K562 (cell line): Measurements from ENCODE around the gene MED28. TPM values are rescaled to one million over a fixed set of nuclear protein-coding genes. Genes with fewer than 3 reads are reported as not detected.
"Not testable (repeated sequence)": the region's sequence is repeated elsewhere in the genome, so short reads cannot be mapped to it uniquely, and the experiment has no call there.

Source experiments
- ATAC-seq: fragments of 200-7000 bp; cut with Tn5 transposase; 3 replicates; pipeline ENCODE4 v1.9.1; 2020; ENCODE audit warnings: moderate library complexity
- BruUV-seq: library from RNA; stranded (reverse); fragments of 400-500 nt; replicated peaks from 2 replicates; lab custom pipeline; 2021; lab: Mats Ljungman, UMichigan
- CTCF ChIA-PET: fragments of 300-600 bp; formaldehyde crosslinking; extraction: SDS; loops from one replicate; lab custom pipeline; 2021; ENCODE audit warnings: low intra/inter-chr PET ratio; lab: Yijun Ruan, JAX
- POLR2A ChIA-PET: fragments of 300-600, 350-650 bp; sonication (Branson Sonifier 250); formaldehyde crosslinking; extraction: SDS; loops from one replicate; lab custom pipeline; 2021; ENCODE audit warnings: antibody characterized with exemption, inconsistent platforms; lab: Yijun Ruan, JAX
- DNase-seq, 4 experiments: peaks; one replicate each; pipeline versions ENCODE4 v3.0.0 to v3.0.0-alpha.2; 2011 to 2018; ENCODE audit warnings: low spot score in 3 of 4, mixed read lengths in 3 of 4; ENCODE audit errors: extremely low read depth in 1 of 4
- FAIRE-seq: peaks from 2 replicates; lab custom pipeline; 2011; peaks lifted over from hg19 to GRCh38; lab: Jason Lieb, UNC
- H2AFZ ChIP-seq: 2 replicates; pipeline ENCODE4 v1.6.0; 2011; ENCODE audit warnings: low read depth, low read length, control low read depth, inconsistent platforms
- H3K27ac ChIP-seq: fragments of 200-600 bp; 3 replicates; pipeline ENCODE4 v1.8.0; 2011; ENCODE audit warnings: low read depth, mild to moderate bottlenecking, control low read depth, inconsistent platforms, low read length, moderate library complexity, mixed read lengths; ENCODE audit errors: extremely low read depth
- H3K27me3 ChIP-seq, 2 experiments: fragments of 300-600 bp in 1 of 2; 2 replicates in 1 of 2; 3 replicates in 1 of 2; pipeline versions ENCODE4 v1.6.0 to v1.8.0; 2011; ENCODE audit warnings: inconsistent platforms in 2 of 2, low read length in 2 of 2, mild to moderate bottlenecking in 1 of 2, mixed read lengths in 1 of 2, moderate library complexity in 1 of 2; ENCODE audit not compliant: control insufficient read depth in 2 of 2, insufficient read depth in 2 of 2
- H3K36me3 ChIP-seq: fragments of 300-600 bp; 3 replicates; pipeline ENCODE4 v1.8.0; 2011; ENCODE audit warnings: mild to moderate bottlenecking, low read length, inconsistent platforms; ENCODE audit not compliant: control insufficient read depth, insufficient read depth
- H3K4me1 ChIP-seq, 2 experiments: fragments of 200-600 bp in 1 of 2; replicated peaks in 1 of 2; 2 replicates in 1 of 2; 3 replicates in 1 of 2; pipeline versions ENCODE4 v1.5.1 to v1.8.0; 2011; ENCODE audit warnings: inconsistent platforms in 2 of 2, low read length in 2 of 2, mild to moderate bottlenecking in 1 of 2, mixed read lengths in 1 of 2, moderate library complexity in 1 of 2; ENCODE audit not compliant: control insufficient read depth in 2 of 2, insufficient read depth in 2 of 2
- H3K4me2 ChIP-seq: 2 replicates; pipeline ENCODE4 v1.6.1; 2011; ENCODE audit warnings: low read length, control low read depth, inconsistent platforms, mixed read lengths; ENCODE audit not compliant: insufficient read depth
- H3K4me3 ChIP-seq: fragments of 200-600 bp; sonication (generic), shearing (Covaris generic); 2 replicates; pipeline ENCODE4 v1.5.1; 2016; ENCODE audit warnings: control low read depth, inconsistent platforms
- H3K79me2 ChIP-seq: fragments of 200-600 bp; 3 replicates; pipeline ENCODE4 v1.8.0; 2011; ENCODE audit warnings: low read length, inconsistent platforms; ENCODE audit not compliant: control insufficient read depth, insufficient read depth
- H3K9ac ChIP-seq, 2 experiments: 2 replicates each; pipeline versions ENCODE4 v1.6.0 to v1.6.1; 2011; ENCODE audit warnings: low read depth in 2 of 2, low read length in 2 of 2, control low read depth in 1 of 2, inconsistent platforms in 1 of 2, mild to moderate bottlenecking in 1 of 2, mixed read lengths in 1 of 2; ENCODE audit not compliant: insufficient read depth in 1 of 2
- H3K9me1 ChIP-seq: one replicate; pipeline ENCODE4 v1.6.0; 2011; ENCODE audit warnings: inconsistent platforms, mild to moderate bottlenecking, low read length, moderate library complexity; ENCODE audit not compliant: control insufficient read depth, insufficient read depth
- H3K9me3 ChIP-seq: replicated peaks from 2 replicates; pipeline ENCODE4 v1.5.1; 2011; ENCODE audit warnings: low read depth, low read length, inconsistent platforms; ENCODE audit not compliant: control insufficient read depth, insufficient read depth
- H4K20me1 ChIP-seq: replicated peaks from 2 replicates; pipeline ENCODE4 v1.6.1; 2011; ENCODE audit warnings: low read length, inconsistent platforms, mixed read lengths; ENCODE audit not compliant: control insufficient read depth, insufficient read depth
- ARID4B ChIP-seq: sonication (generic); formaldehyde crosslinking; IDR thresholded peaks from 2 replicates; pipeline ENCODE4 v1.8.0; 2022; ENCODE audit warnings: mild to moderate bottlenecking, missing genetic modification reagents
- CTBP1 ChIP-seq: fragments of 450-650 bp; IDR thresholded peaks from 2 replicates; pipeline ENCODE4 v1.6.1; 2016; ENCODE audit warnings: borderline replicate concordance
- EWSR1 ChIP-seq: fragments of 450-650 bp; IDR thresholded peaks from 2 replicates; pipeline ENCODE4 v1.6.1; 2018; ENCODE audit warnings: borderline replicate concordance, mild to moderate bottlenecking, low read depth, moderate library complexity; ENCODE audit not compliant: partially characterized antibody
- RFX7 ChIP-seq: fragments of 250-450 bp; sonication (Bioruptor Pico); IDR thresholded peaks from 2 replicates; pipeline ENCODE4 v1.5.1; 2021; ENCODE audit warnings: mild to moderate bottlenecking
- TRIM28 ChIP-seq: fragments of 450-650 bp; IDR thresholded peaks from 2 replicates; pipeline ENCODE4 v1.6.1; 2017
- ZNF253 ChIP-seq: fragments of 250-450 bp; sonication (Bioruptor Pico); conservative IDR thresholded peaks from 2 replicates; pipeline ENCODE4 v1.6.1; 2021; ENCODE audit warnings: mild to moderate bottlenecking
- ZNF780A ChIP-seq: fragments of 250-450 bp; sonication (Bioruptor Pico); IDR thresholded peaks from 2 replicates; pipeline ENCODE4 v1.5.0; 2021; ENCODE audit warnings: mild to moderate bottlenecking
- WGBS: fragments of 100-300 bp; shearing (Covaris generic); methylation state at CpG from one replicate; pipeline ENCODE4 v1.1.6; 2016; ENCODE audit warnings: low coverage, mixed read lengths; ENCODE audit not compliant: insufficient coverage; ENCODE audit errors: missing lambda C conversion rate; 5-methylcytosine and 5-hydroxymethylcytosine counted together
- in situ Hi-C: fragments of 300-500 bp; cut with MboI; formaldehyde crosslinking; loops from 4 replicates; pipeline ENCODE4 v1.15.0; 2018; ENCODE audit warnings: inconsistent platforms, mixed read lengths
- intact Hi-C: fragments of 100-400 bp; cut with micrococcal nuclease; formaldehyde crosslinking; loops from 2 replicates; pipeline ENCODE4 v1.14.2; 2022
- polyA plus RNA-seq, 8 experiments: library from polyadenylated mRNA; depleted of rRNA in 4 of 8; stranded (reverse) in 5 of 8; unstranded in 3 of 8; fragments of >200 nt; fragmentation: Nextera tagmentation in 2 of 8; fragmentation: Illumina TruSeq in 1 of 8; extraction: Ambion mirVana in 2 of 8; extraction: Trizol in 1 of 8; gene quantifications; 2 replicates each; pipeline versions ENCODE4 v1.2.1 to v1.2.3, GENCODE V29; 2011 to 2014; ENCODE audit warnings: inconsistent platforms in 1 of 8, missing spikeins in 1 of 8
- total RNA-seq, 7 experiments: library from RNA; depleted of rRNA in 6 of 7; stranded (reverse); fragments of >200 nt in 6 of 7; fragmentation: Illumina TruSeq in 2 of 7; extraction: Trizol in 2 of 7; gene quantifications; 2 replicates each; pipeline versions ENCODE4 v1.2.1 to v1.2.3, GENCODE V29; 2011 to 2021; ENCODE audit warnings: low replicate concordance in 1 of 7
- TF ChIP-seq, protein P1 (sequence below): fragments of 250-450 bp; sonication (Bioruptor Pico); IDR thresholded peaks from 2 replicates; pipeline ENCODE4 v1.4.0; 2020; ENCODE audit warnings: mild to moderate bottlenecking, moderate library complexity
- TF ChIP-seq, protein P2 (sequence below): sonication (generic); formaldehyde crosslinking; IDR thresholded peaks from 2 replicates; pipeline ENCODE4 v1.8.1; 2023; ENCODE audit warnings: mild to moderate bottlenecking, missing genetic modification reagents

MED28 gene
- total and polyA plus RNA-seq, 9 of the 15 experiments (the other 6 are each of a cell fraction or from before 2014, with no cell fraction given), result 15.5 to 93.8 (median 50.5) TPM

DNA sequence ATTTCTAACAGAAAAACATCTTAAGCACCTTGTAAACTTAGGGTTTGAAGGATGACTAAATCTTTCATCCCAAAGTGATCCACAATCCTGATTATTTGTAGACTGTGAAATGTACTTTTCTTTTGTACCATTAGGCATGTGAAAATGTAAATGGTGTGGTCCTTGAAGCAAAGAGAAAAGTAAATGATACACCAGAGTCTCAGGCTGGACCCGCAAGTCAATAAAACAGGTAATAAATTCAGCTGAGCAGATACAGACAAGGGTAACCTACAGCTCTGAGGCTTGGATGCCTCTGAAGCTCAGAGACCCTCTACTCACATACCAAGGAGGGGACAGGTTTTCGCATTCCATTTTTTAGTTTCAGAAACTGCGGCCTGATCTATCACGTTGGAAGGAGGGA lies 40.2 kb upstream of the MED28 start (continued):
- TF ChIP-seq ARID4B, result no peak
- TF ChIP-seq CTBP1, result no peak
- TF ChIP-seq EWSR1, result no peak
- TF ChIP-seq ZNF253 (CRISPR knock-in tag), result no peak
- TF ChIP-seq TRIM28, result no peak
- TF ChIP-seq, protein P1, sequence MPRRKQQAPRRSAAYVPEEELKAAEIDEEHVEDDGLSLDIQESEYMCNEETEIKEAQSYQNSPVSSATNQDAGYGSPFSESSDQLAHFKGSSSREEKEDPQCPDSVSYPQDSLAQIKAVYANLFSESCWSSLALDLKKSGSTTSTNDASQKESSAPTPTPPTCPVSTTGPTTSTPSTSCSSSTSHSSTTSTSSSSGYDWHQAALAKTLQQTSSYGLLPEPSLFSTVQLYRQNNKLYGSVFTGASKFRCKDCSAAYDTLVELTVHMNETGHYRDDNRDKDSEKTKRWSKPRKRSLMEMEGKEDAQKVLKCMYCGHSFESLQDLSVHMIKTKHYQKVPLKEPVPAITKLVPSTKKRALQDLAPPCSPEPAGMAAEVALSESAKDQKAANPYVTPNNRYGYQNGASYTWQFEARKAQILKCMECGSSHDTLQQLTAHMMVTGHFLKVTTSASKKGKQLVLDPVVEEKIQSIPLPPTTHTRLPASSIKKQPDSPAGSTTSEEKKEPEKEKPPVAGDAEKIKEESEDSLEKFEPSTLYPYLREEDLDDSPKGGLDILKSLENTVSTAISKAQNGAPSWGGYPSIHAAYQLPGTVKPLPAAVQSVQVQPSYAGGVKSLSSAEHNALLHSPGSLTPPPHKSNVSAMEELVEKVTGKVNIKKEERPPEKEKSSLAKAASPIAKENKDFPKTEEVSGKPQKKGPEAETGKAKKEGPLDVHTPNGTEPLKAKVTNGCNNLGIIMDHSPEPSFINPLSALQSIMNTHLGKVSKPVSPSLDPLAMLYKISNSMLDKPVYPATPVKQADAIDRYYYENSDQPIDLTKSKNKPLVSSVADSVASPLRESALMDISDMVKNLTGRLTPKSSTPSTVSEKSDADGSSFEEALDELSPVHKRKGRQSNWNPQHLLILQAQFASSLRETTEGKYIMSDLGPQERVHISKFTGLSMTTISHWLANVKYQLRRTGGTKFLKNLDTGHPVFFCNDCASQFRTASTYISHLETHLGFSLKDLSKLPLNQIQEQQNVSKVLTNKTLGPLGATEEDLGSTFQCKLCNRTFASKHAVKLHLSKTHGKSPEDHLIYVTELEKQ (CRISPR knock-in tag), result no peak
- no peak for TF ChIP-seq RFX7
- TF ChIP-seq, protein P2, sequence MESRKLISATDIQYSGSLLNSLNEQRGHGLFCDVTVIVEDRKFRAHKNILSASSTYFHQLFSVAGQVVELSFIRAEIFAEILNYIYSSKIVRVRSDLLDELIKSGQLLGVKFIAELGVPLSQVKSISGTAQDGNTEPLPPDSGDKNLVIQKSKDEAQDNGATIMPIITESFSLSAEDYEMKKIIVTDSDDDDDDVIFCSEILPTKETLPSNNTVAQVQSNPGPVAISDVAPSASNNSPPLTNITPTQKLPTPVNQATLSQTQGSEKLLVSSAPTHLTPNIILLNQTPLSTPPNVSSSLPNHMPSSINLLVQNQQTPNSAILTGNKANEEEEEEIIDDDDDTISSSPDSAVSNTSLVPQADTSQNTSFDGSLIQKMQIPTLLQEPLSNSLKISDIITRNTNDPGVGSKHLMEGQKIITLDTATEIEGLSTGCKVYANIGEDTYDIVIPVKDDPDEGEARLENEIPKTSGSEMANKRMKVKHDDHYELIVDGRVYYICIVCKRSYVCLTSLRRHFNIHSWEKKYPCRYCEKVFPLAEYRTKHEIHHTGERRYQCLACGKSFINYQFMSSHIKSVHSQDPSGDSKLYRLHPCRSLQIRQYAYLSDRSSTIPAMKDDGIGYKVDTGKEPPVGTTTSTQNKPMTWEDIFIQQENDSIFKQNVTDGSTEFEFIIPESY (CRISPR knock-in tag), result no peak
- TF ChIP-seq ZNF780A (CRISPR knock-in tag), result no peak

- H3K4me1 ChIP-seq, H3K27me3 ChIP-seq, H3K4me3 ChIP-seq, in situ Hi-C loops, H2AFZ ChIP-seq, H3K27ac ChIP-seq, H3K36me3 ChIP-seq, FAIRE-seq, H3K9ac ChIP-seq, BruUV-seq, ATAC-seq, DNase-seq, H3K4me2 ChIP-seq, intact Hi-C loops, H4K20me1 ChIP-seq, H3K9me1 ChIP-seq, H3K9me3 ChIP-seq: not testable (repeated sequence)
- POLR2A ChIA-PET, result interaction anchor here (0.7 to 1.1 kb wide), 4 partner anchors 23 to 40 kb away, joined by 3 to 6 read pairs (median 3); partner anchors contain the start of gene MED28
- peaks cover 24% of the 10 kb centered on the region for H3K79me2 ChIP-seq
- 75% methylated on average over 11 of the region's 12 CpGs for WGBS
- CTCF ChIA-PET, result interaction anchor here (0.7 kb wide), 2 partner anchors 122 to 353 kb away, joined by 3 read pairs; no protein-coding TSS in a partner anchor
Measured at GRCh38 chr4:17575177-17575576, 39.3 kb upstream of the MED28 start.
